Activated CD4-positive, alpha-beta T cell treated with anti-CD3 and anti-CD28 coated beads, Interleukin-2, amount 10 ng/mL, durations not matched to agents 24 days and 14 days (primary cell): ENCODE data around the gene CEP170B. TPM values are rescaled to one million over a fixed set of nuclear protein-coding genes. Genes with fewer than 3 reads are reported as not detected.
"Not testable (repeated sequence)": the region's sequence is repeated elsewhere in the genome, so short reads cannot be mapped to it uniquely, and the experiment has no call there.

Experiments
- DNase-seq: peaks from one replicate; pipeline ENCODE4 v3.0.0; 2022
- H3K27ac Mint-ChIP-seq: one replicate; pipeline ENCODE4 v1.8.0; 2022; ENCODE audit warnings: mild to moderate bottlenecking, mixed read lengths
- H3K27me3 Mint-ChIP-seq: one replicate; pipeline ENCODE4 v1.8.0; 2022; ENCODE audit warnings: mixed read lengths
- H3K36me3 Mint-ChIP-seq: one replicate; pipeline ENCODE4 v1.8.0; 2022; ENCODE audit warnings: low read depth, mild to moderate bottlenecking, mixed read lengths
- H3K4me1 Mint-ChIP-seq: one replicate; pipeline ENCODE4 v1.8.0; 2021; ENCODE audit warnings: mixed read lengths
- H3K4me3 Mint-ChIP-seq: one replicate; pipeline ENCODE4 v1.8.0; 2022; ENCODE audit warnings: mild to moderate bottlenecking, moderate library complexity, mixed read lengths
- H3K9me3 Mint-ChIP-seq: one replicate; pipeline ENCODE4 v1.8.0; 2021; ENCODE audit warnings: mixed read lengths
- intact Hi-C: fragments of 100-400 bp; cut with micrococcal nuclease; formaldehyde crosslinking; loops from one replicate; pipeline ENCODE4 v1.15.1; 2023
- total RNA-seq: library from RNA; stranded (reverse); gene quantifications from 2 replicates; pipeline ENCODE4 v1.2.3, GENCODE V29; 2022

Gene CEP170B
- total RNA-seq, 1 donor from 2014 or later, result 9.0 TPM

DNA sequence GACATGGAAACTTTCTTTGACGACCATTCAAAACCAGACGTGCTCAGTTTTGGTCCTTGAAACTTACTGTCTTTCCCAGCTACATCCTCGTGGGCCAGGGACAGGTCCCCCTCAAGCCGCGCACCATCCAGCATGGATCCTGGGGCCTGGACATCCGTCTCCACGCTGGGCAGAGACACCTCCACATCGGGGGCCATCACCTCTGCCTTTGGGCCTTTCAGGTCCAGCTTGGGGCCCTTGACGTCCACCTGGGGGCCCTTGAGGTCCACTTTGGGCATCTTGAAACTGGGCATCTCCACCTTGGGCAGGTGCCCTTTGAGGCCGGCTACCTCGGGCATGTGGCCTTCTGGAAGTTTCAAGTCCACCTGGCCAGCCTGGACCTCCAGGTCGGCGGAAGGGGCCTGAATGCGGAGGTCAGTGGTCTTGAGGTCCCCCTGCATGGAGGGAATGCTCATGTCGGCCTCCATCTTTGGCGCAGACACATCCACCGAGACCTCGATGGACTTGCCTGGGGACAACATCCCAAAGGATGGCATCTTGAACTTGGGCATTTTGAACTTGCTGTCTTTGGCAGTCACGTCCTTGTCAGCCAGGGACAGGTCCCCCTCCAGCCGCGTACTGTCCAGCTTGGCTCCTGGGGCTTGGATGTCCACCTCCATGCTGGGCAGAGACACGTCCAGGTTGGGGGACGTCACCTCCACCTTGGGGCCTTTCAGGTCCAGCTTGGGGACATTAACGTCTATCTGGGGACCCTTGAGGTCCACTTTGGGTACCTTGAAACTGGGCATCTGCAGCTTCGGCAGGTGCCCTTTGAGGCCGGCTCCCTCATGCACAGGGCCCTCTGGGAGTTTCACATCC lies 76.7 kb downstream of the CEP170B start:
- intact Hi-C loops, result no loop called here
- Mint-ChIP-seq H3K27me3 (no peaks in the 10 kb centered on the region), H3K4me3 (no peak overlapping the region), H3K4me1 (no peaks in the 10 kb centered on the region), H3K36me3 (no peaks in the 10 kb centered on the region), H3K27ac (no peak overlapping the region), H3K9me3 (no peaks in the 10 kb centered on the region)
- no peak for DNase-seq

DNA sequence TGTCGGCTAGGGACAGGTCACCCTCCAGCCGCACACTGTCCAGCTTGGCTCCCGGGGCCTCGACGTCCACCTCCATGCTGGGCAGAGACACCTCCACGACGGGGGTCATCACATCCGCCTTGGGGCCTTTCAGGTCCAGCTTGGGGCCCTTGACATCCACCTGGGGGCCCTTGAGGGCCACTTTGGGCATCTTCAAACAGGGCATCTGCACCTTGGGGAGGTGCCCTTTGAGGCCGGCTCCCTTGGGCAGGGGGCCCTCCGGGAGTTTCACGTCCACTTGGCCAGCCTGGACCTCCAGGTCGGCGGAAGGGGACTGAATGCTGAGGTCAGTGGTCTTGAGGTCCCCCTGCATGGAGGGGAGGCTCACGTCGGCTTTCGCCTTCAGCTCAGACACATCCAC lies 77.5 kb downstream of the CEP170B start:
- no peaks in the 10 kb centered on the region for H3K36me3 Mint-ChIP-seq
- H3K27me3 Mint-ChIP-seq, result no peaks in the 10 kb centered on the region
- intact Hi-C loops, result no loop called here
- no peaks in the 10 kb centered on the region for H3K9me3 Mint-ChIP-seq
- DNase-seq, result no peak
- no peak overlapping the region for H3K27ac Mint-ChIP-seq
- no peaks in the 10 kb centered on the region for H3K4me1 Mint-ChIP-seq
- H3K4me3 Mint-ChIP-seq, result no peak overlapping the region

DNA sequence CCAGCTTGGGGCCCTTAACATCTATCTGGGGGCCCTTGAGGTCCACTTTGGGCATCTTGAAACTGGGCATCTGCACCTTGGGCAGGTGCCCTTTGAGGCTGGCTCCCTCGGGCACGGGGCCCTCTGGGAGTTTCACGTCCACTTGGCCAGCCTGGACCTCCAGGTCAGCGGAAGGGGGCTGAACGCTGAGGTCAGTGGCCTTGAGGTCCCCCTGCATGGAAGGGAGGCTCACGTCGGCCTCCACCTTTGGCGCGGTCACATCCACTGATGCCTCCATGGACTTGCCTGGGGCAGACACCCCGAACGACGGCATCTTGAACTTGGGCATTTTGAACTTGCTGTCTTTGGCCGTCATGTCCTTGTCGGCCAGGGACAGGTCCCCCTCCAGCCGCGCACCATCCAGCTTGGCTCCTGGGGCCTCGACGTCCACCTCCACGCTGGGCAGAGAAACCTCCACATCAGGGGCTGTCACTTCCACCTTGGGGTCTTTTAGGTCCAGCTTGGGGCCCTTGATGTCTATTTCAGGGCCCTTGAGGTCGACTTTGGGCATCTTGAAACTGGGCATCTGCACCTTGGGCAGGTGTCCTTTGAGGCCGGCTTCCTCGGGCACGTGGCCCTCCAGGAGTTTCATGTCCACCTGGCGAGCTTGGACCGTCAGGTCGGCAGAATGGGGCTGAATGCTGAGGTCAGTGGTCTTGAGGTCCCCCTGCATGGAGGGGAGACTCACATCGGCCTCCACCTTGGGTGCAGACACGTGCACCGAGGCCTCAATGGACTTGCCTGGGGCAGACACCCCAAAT lies 78.3 kb downstream of the CEP170B start:
- H3K4me1 Mint-ChIP-seq, H3K27ac Mint-ChIP-seq, H3K4me3 Mint-ChIP-seq, H3K36me3 Mint-ChIP-seq, H3K27me3 Mint-ChIP-seq, intact Hi-C loops, DNase-seq, H3K9me3 Mint-ChIP-seq: not testable (repeated sequence)

DNA sequence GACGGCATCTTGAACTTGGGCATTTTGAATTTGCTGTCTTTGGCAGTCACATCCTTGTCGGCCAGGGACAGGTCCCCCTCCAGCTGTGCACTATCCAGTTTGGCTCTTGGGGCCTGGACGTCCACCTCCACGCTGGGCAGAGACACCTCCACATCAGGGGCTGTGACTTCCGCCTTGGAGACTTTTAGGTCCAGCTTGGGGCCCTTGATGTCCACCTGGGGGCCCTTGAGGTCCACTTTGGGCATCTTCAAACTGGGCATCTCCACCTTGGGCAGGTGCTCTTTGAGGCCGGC lies 78.9 kb downstream of the CEP170B start:
- H3K27me3 Mint-ChIP-seq, DNase-seq, H3K9me3 Mint-ChIP-seq, H3K4me3 Mint-ChIP-seq, intact Hi-C loops, H3K36me3 Mint-ChIP-seq, H3K27ac Mint-ChIP-seq, H3K4me1 Mint-ChIP-seq: not testable (repeated sequence)

DNA sequence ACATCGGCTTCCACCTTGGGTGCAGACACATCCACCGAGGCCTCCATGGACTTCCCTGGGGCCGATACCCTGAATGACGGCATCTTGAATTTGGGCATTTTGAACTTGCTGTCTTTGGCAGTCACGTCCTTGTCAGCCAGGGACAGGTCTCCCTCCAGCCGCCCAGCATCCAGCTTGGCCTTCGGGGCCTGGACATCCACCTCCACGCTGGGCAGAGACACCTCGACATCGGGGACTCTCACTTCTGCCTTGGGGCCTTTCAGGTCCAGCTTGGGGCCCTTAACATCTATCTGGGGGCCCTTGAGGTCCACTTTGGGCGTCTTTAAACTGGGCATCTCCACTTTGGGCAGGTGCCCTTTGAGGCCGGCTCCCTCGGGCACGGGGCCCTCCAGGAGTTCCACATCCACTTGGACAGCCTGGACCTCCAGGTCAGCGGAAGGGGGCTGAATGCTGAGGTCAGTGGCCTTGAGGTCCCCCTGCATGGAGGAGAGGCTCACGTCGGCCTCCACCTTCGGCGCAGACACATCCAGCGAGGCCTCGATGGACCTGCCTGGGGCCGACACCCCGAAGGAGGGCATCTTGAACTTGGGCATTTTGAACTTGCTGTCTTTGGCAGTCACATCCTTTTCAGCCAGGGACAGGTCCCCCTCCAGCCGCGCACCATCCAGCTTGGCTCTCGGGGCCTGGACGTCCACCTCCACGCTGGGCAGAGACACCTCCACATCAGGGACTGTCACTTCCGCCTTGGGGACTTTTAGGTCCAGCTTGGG lies 79.6 kb downstream of the CEP170B start:
- H3K27ac Mint-ChIP-seq, intact Hi-C loops, H3K36me3 Mint-ChIP-seq, H3K27me3 Mint-ChIP-seq, DNase-seq, H3K4me3 Mint-ChIP-seq, H3K4me1 Mint-ChIP-seq, H3K9me3 Mint-ChIP-seq: not testable (repeated sequence)

DNA sequence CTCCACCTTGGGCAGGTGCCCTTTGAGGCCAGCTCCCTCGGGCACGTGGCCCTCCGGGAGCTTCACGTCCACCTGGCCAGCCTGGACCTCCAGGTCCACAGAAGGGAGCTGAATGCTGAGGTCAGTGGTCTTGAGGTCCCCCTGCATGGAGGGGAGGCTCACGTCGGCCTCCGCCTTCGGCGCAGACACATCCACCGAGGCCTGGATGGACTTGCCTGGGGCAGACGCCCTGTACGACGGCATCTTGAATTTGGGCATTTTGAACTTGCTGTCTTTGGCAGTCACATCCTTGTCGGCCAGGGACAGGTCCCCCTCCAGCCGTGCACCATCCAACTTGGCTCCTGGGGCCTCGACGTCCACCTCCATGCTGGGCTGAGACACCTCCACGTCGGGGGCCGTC lies 80.2 kb downstream of the CEP170B start:
- H3K9me3 Mint-ChIP-seq, H3K4me1 Mint-ChIP-seq, intact Hi-C loops, H3K4me3 Mint-ChIP-seq, DNase-seq, H3K36me3 Mint-ChIP-seq, H3K27ac Mint-ChIP-seq, H3K27me3 Mint-ChIP-seq: not testable (repeated sequence)

Other genes with a start within 250 kb of the CEP170B start
- gene INF2, start 175.7 kb upstream of the CEP170B start, total RNA-seq, result 90.9 and 92.3 TPM in 2 replicates
- 0.96 and 1.4 TPM in 2 replicates for gene ADSS1, start 141.0 kb upstream of the CEP170B start, total RNA-seq
- gene SIVA1, start 112.1 kb upstream of the CEP170B start, total RNA-seq, result 117 and 123 TPM in 2 replicates
- gene AKT1, start 69.5 kb upstream of the CEP170B start, total RNA-seq, result 133 and 143 TPM in 2 replicates
- 4.9 and 5.5 TPM in 2 replicates for gene ZBTB42, start 64.2 kb upstream of the CEP170B start, total RNA-seq
- 0.07 and 0.21 TPM in 2 replicates for gene PLD4, start 59.6 kb downstream of the CEP170B start, total RNA-seq
- gene AHNAK2, start 113.1 kb downstream of the CEP170B start, total RNA-seq, result 0.02 TPM in 2 replicates
- 2.4 and 2.5 TPM in 2 replicates for gene CLBA1, start 120.5 kb downstream of the CEP170B start, total RNA-seq
- gene CDCA4, start 155.8 kb downstream of the CEP170B start, total RNA-seq, result 64.6 and 66.3 TPM in 2 replicates
- gene GPR132, start 200.2 kb downstream of the CEP170B start, total RNA-seq, result 25.8 and 31.5 TPM in 2 replicates